Heart left ventricle (tissue), 13 donors: ENCODE results near the gene KIF26B.

ENCODE experiments used
- POLR2A ChIP-seq, 2 donors: fragments of 450-650 bp; IDR thresholded peaks; one replicate each; pipeline ENCODE4 v1.6.1; 2017; ENCODE audit warnings: antibody characterized with exemption in 2 of 2, mild to moderate bottlenecking in 2 of 2, moderate library complexity in 2 of 2
- TF ChIP-seq, protein P1 (sequence below), 12 donors: fragments of 200-600 bp; sonication (generic) in 4 of 12; IDR thresholded peaks; one replicate each; pipeline versions ENCODE4 v1.5.0 to v1.8.0; 2018 to 2022; ENCODE audit warnings: antibody characterized with exemption in 12 of 12, mild to moderate bottlenecking in 5 of 12
- donor health status: ischemic (EF 13 %, LVEDD 7.1; RV severe dilation, severe dysfunction).
- donor health status: DM: no; HTN: yes; CAD: no.
- donor health status: DM: no; HTN: no; CAD: no.
- donor health status: ischemic (EF 25% LVEDD 6.9; RV normal size, moderate dysfunction).
- donor health status: ischemic (EF 25% LVEDD 5.7; RV mildly dilated, moderate dysfunction).
- donor health status: ischemic (EF 35%, LVEDD 5.7; RV mildly dilated, moderate dysfunction).
- donor health status: nonischemic (EF 11% LVEDD 7.7; RV severe dilation, severe dysfunction).
- donor health status: DM: yes; HTN: yes; CAD: no.
- donor health status: PGD.
- donor health status: ischemic (EF 29% LVEDD 5.4; RV normal size, mild dysfunction).
- donor health status: nonischemic (EF 23%, LVEDD 6.1; RV moderate dilation, normal function).

DNA sequence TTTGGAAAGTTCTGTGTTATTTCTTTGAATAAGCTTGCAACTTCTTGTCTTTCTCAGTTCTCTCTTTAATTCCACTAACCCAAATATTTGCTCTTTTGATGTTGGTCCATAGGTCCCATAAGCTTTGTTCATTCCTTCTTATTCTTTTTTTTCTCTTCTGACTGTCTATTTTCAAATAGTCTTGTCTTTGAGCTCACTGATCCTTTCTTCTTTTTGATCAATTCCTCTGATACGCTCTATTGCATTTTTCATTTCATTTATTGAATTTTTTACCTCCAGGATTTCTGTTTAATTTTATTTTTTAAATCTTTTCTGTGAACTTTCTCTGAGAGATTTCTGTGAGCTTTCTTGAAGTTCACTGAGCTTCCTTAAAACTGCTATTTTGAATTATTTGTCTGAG is 486.6 kb downstream of the KIF26B start:
- TF ChIP-seq, protein P1, sequence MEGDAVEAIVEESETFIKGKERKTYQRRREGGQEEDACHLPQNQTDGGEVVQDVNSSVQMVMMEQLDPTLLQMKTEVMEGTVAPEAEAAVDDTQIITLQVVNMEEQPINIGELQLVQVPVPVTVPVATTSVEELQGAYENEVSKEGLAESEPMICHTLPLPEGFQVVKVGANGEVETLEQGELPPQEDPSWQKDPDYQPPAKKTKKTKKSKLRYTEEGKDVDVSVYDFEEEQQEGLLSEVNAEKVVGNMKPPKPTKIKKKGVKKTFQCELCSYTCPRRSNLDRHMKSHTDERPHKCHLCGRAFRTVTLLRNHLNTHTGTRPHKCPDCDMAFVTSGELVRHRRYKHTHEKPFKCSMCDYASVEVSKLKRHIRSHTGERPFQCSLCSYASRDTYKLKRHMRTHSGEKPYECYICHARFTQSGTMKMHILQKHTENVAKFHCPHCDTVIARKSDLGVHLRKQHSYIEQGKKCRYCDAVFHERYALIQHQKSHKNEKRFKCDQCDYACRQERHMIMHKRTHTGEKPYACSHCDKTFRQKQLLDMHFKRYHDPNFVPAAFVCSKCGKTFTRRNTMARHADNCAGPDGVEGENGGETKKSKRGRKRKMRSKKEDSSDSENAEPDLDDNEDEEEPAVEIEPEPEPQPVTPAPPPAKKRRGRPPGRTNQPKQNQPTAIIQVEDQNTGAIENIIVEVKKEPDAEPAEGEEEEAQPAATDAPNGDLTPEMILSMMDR (IDR thresholded peaks at IDR 0.05), result no peak
- no peak for TF ChIP-seq POLR2A (IDR thresholded peaks at IDR 0.05)
